Measurements from ENCODE around the gene PEPD.

DNA sequence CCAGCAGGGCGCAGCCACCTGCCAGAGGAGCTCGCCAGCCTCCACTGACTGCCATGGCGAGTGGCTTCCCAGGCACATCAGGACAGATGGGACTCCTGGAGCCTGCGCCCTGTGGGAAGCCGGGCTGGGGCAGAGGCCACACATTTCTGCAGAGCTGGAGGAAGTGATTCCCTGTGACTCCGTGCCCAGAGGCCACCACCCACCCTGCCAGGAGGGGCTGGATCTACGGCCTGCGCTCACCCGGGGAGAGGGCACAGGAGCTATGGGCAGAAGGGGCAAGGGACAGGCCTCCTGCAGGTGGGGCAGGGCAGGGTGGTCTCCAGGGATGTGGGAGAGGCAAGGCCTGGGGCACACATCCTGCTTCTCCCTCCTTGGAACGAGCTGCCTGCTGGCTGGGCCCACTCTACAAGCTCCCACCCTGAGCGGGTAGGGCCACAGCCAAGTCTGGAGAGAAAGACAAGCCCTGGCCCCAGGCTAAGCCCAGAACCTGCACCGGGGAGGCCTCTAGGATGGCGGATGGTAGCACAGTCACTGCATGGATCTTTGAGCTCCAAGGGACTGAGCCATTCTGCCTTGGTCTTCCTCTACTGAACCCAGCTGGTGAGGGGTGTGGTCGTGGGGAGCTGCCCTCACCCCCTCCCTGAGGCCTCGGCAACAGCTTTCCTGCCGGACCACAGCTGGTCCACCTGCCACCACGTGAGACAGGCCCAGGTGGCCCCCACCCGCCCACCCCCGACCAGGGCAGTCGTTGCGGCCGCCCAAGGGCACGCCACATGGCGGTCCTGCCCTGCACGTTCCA lies 107.5 kb downstream of the PEPD start:
- TF ChIP-seq GATA2 (IDR thresholded peaks at IDR 0.05; ENCODE audit: low read depth, low read length) (no peak), GATA3 (IDR thresholded peaks at IDR 0.05; ENCODE audit: low read depth, low read length) (no peak)

Data from SH-SY5Y (cell line).